ENCODE measurements around the gene HOXD10.

- TF ChIP-seq CTCF (IDR thresholded peaks at IDR 0.05; ENCODE audit: poor library complexity, severe bottlenecking) (no peak), SMC3 (conservative IDR thresholded peaks at IDR 0.05; ENCODE audit: poor library complexity) (no peak)
Observed at GRCh38 chr2:176149939-176150583, 33.5 kb downstream of the HOXD10 start.
